Stomach (tissue), 4 donors: Measurements from ENCODE around the gene CCDC97.

Experiments used
- CTCF ChIP-seq, 7 experiments: fragments of 450-650 bp in 4 of 7; fragments of 200-600 bp in 3 of 7; sonication (generic) in 3 of 7; IDR thresholded peaks; one replicate each; pipeline ENCODE4 v1.5.1; 2016 to 2019; ENCODE audit warnings: antibody characterized with exemption in 7 of 7, control low read depth in 2 of 7, mild to moderate bottlenecking in 1 of 7
- EP300 ChIP-seq: sonication (generic); formaldehyde crosslinking; IDR thresholded peaks from one replicate; pipeline ENCODE4 v1.6.1; 2017; ENCODE audit warnings: antibody characterized with exemption
- POLR2A ChIP-seq, 4 donors: fragments of 450-650 bp; IDR thresholded peaks; one replicate each; pipeline ENCODE4 v1.6.1; 2016; ENCODE audit warnings: antibody characterized with exemption in 4 of 4, control low read depth in 2 of 4, mild to moderate bottlenecking in 1 of 4, moderate library complexity in 1 of 4
- POLR2AphosphoS5 ChIP-seq, 3 donors: sonication (generic); formaldehyde crosslinking; IDR thresholded peaks; one replicate each; pipeline ENCODE4 v1.6.1; 2016; ENCODE audit warnings: antibody characterized with exemption in 3 of 3

- TF ChIP-seq POLR2A (IDR thresholded peaks at IDR 0.05) (no peak), CTCF (IDR thresholded peaks at IDR 0.05) (no peak), POLR2AphosphoS5 (IDR thresholded peaks at IDR 0.05) (no peak), EP300 (no peak)
These were observed 15.1 kb downstream of the CCDC97 start for GRCh38 chr19:41324921-41325639.
